Left colon (tissue), 2 donors: ENCODE results near the gene DNASE2. TPM values are rescaled to one million over a fixed set of nuclear protein-coding genes. Genes with fewer than 3 reads are reported as not detected.

ENCODE experiments used
- ATAC-seq: fragments of 200-7000 bp; cut with Tn5 transposase; one replicate; pipeline ENCODE4 v1.9.1; 2020; ENCODE audit warnings: mild to moderate bottlenecking, moderate library complexity
- DNase-seq, 2 donors: peaks; one replicate each; pipeline ENCODE4 v3.0.0-alpha.2; 2020
- intact Hi-C, 2 donors: fragments of 100-400 bp; cut with DNase I in 1 of 2; cut with micrococcal nuclease in 1 of 2; formaldehyde crosslinking; loops; one replicate each; pipeline versions ENCODE4 v1.11.2 to v1.14.0; 2022; cut with DNase I, micrococcal nuclease
- microRNA-seq, 2 donors: library from miRNA; unstranded; fragments of <30 nt; microRNA quantifications; one replicate each; pipeline versions ENCODE4 v1.1.0 to v1.2.0, GENCODE V29; 2020
- total RNA-seq, 2 donors: library from RNA; stranded (reverse); fragmentation: NEBNext Ultra II Directional; extraction: Animal tissue kit (Norgen Biotek cat#: 25700); gene quantifications; one replicate each; pipeline ENCODE4 v1.2.1, GENCODE V29; 2021
- donor health status: DM: no; HTN: no; CAD: no.
- donor health status: DM: yes; HTN: yes; CAD: no.

DNASE2 gene
- total RNA-seq, 2 donors from 2014 or later = 27.7 to 39.4 TPM

GRCh38 chr19:12840091-12841079 is 40.9 kb downstream of the DNASE2 start:
- intact Hi-C loops = loop anchor here (10.0 kb wide), 1 partner anchor 76 kb away; no protein-coding TSS in a partner anchor
- DNase-seq (peak; percentile 83 to 86), ATAC-seq (peak; percentile 86)

GRCh38 chr19:12838886-12839756 is 42.1 kb downstream of the DNASE2 start:
- no peak for ATAC-seq
- intact Hi-C loops = no loop called here
- DNase-seq = no peak

GRCh38 chr19:12838182-12838885 is 42.9 kb downstream of the DNASE2 start, which contains the start of gene MAST1:
MAST1 (plus strand) TSS chr19:12838515; CDS start chr19:12838573, 58 bp downstream.
- ATAC-seq = peak; percentile 67
- intact Hi-C loops = no loop called here

GRCh38 chr19:12837225-12837624 is 44.0 kb downstream of the DNASE2 start:
- DNase-seq = no peak
- intact Hi-C loops = no loop called here
- no peak for ATAC-seq

More at GRCh38 chr19:12838182-12838885, 42.9 kb downstream of the DNASE2 start, which contains the start of gene MAST1:
- DNase-seq = peak in 1 of 2 donors; percentile 60

GRCh38 chr19:12836529-12836863 is 44.8 kb downstream of the DNASE2 start:
- intact Hi-C loops = no loop called here
- no peak for DNase-seq
- ATAC-seq = no peak

- DNase-seq (peak in 1 of 2 donors; percentile 47), ATAC-seq (peak; percentile 36)
- intact Hi-C loops = no loop called here
These were observed 46.1 kb downstream of the DNASE2 start for GRCh38 chr19:12834976-12835757.

- no peak for ATAC-seq
- DNase-seq = no peak
- intact Hi-C loops = no loop called here
These were observed 46.7 kb downstream of the DNASE2 start, which contains the start of gene RTBDN for GRCh38 chr19:12834566-12834943. RTBDN (minus strand) TSS chr19:12834579; CDS start chr19:12829979, 4,600 bp downstream.

GRCh38 chr19:12833738-12834565 is 47.3 kb downstream of the DNASE2 start:
- ATAC-seq = peak; percentile 38
- peak in 1 of 2 donors; percentile 24 for DNase-seq
- intact Hi-C loops = no loop called here

GRCh38 chr19:12833418-12833737 is 47.9 kb downstream of the DNASE2 start:
- DNase-seq (no peak), ATAC-seq (no peak)
- intact Hi-C loops = no loop called here

GRCh38 chr19:12828494-12828893 is 52.8 kb downstream of the DNASE2 start:
- DNase-seq = peak; percentile 54 to 73

GRCh38 chr19:12825254-12826131 is 55.8 kb downstream of the DNASE2 start:
- ATAC-seq = peak; percentile 49
- intact Hi-C loops = no loop called here
- DNase-seq = peak in 1 of 2 donors; percentile 40

More at GRCh38 chr19:12828494-12828893, 52.8 kb downstream of the DNASE2 start:
- peak; percentile 84 for ATAC-seq
- intact Hi-C loops = no loop called here

Small RNAs within 50 kb of the gene (microRNA-seq; reads per million reads assigned to microRNA genes)
- 0 reads per million in 2 donors for gene MIR5695
- gene MIR6794 = 0 reads per million in 2 donors

Other genes with a start within 250 kb of the DNASE2 start
- 100 to 1,000 TPM in 1 of 2 donors, 10 to 100 TPM in 1; 77.9 to 116 TPM for gene MAN2B1, start 214.7 kb downstream of the DNASE2 start, total RNA-seq
- gene WDR83, start 214.6 kb downstream of the DNASE2 start, total RNA-seq = 1 to 10 TPM; 6.6 to 8.3 TPM
- gene DHPS, start 199.6 kb downstream of the DNASE2 start, total RNA-seq = 10 to 100 TPM; 68.4 to 74.7 TPM
- not detected for gene GNG14, start 193.5 kb downstream of the DNASE2 start, total RNA-seq
- gene FBXW9, start 184.8 kb downstream of the DNASE2 start, total RNA-seq = 1 to 10 TPM; 6.2 to 7.0 TPM
- 10 to 100 TPM; 39.5 to 74.0 TPM for gene TNPO2, start 157.5 kb downstream of the DNASE2 start, total RNA-seq
- 100 to 1,000 TPM; 144 to 162 TPM for gene TRIR, start 146.8 kb downstream of the DNASE2 start, total RNA-seq
- 10 to 100 TPM; 50.1 to 56.5 TPM for gene GET3, start 144.0 kb downstream of the DNASE2 start, total RNA-seq
- gene BEST2, start 129.7 kb downstream of the DNASE2 start, total RNA-seq = 100 to 1,000 TPM; 139 to 207 TPM
- 10 to 100 TPM; 58.3 to 83.1 TPM for gene HOOK2, start 105.9 kb downstream of the DNASE2 start, total RNA-seq
- gene JUNB, start 90.0 kb downstream of the DNASE2 start, total RNA-seq = 100 to 1,000 TPM; 169 to 314 TPM
- 100 to 1,000 TPM; 249 to 298 TPM for gene PRDX2, start 79.6 kb downstream of the DNASE2 start, total RNA-seq
- 1 to 10 TPM; 3.2 to 4.4 TPM for gene THSD8, start 79.4 kb downstream of the DNASE2 start, total RNA-seq
- 10 to 100 TPM in 1 of 2 donors, 1 to 10 TPM in 1; 5.7 to 10.9 TPM for gene RNASEH2A, start 74.9 kb downstream of the DNASE2 start, total RNA-seq
- gene RTBDN, start 46.9 kb downstream of the DNASE2 start, total RNA-seq = under 1 TPM in 1 of 2 donors, not detected in 1; 0.49 TPM
- 1 to 10 TPM in 1 of 2 donors, under 1 TPM in 1; 0.82 to 1.4 TPM for gene MAST1, start 42.9 kb downstream of the DNASE2 start, total RNA-seq
- not detected for gene KLF1, start 5.8 kb upstream of the DNASE2 start, total RNA-seq
- gene GCDH, start 9.7 kb upstream of the DNASE2 start, total RNA-seq = 10 to 100 TPM; 20.8 to 22.8 TPM
- gene SYCE2, start 37.8 kb upstream of the DNASE2 start, total RNA-seq = not detected
- 10 to 100 TPM; 42.4 to 61.2 TPM for gene FARSA, start 52.3 kb upstream of the DNASE2 start, total RNA-seq
- 100 to 1,000 TPM; 550 to 739 TPM for gene CALR, start 57.2 kb upstream of the DNASE2 start, total RNA-seq
- 10 to 100 TPM; 70.9 to 80.3 TPM for gene RAD23A, start 64.4 kb upstream of the DNASE2 start, total RNA-seq
- gene GADD45GIP1, start 75.8 kb upstream of the DNASE2 start, total RNA-seq = 10 to 100 TPM; 13.1 to 17.5 TPM
- under 1 TPM; 0.18 to 0.50 TPM for gene DAND5, start 88.1 kb upstream of the DNASE2 start, total RNA-seq
- gene NFIX, start 114.0 kb upstream of the DNASE2 start, total RNA-seq = 10 to 100 TPM; 49.8 to 61.7 TPM
- gene LYL1, start 221.4 kb upstream of the DNASE2 start, total RNA-seq = 1 to 10 TPM; 2.0 to 4.5 TPM
- gene TRMT1, start 235.3 kb upstream of the DNASE2 start, total RNA-seq = 10 to 100 TPM; 22.0 to 23.6 TPM
- 10 to 100 TPM; 56.1 to 67.2 TPM for gene NACC1, start 236.8 kb upstream of the DNASE2 start, total RNA-seq